NCI-H526 treated with DMSO at 0.1 percent for 48 hours (cell line): ENCODE measurements around the gene CAMK4.
"Not testable (repeated sequence)": the region's sequence is repeated elsewhere in the genome, so short reads cannot be mapped to it uniquely, and the experiment has no call there.

ENCODE experiments used
- DNase-seq: peaks from one replicate; lab custom pipeline; 2025; lab: John Stamatoyannopoulos, UW

The CAMK4 gene

GRCh38 chr5:111310711-111311620 lies 86.8 kb downstream of the CAMK4 start:
- DNase-seq: no peak

GRCh38 chr5:111311666-111312065 lies 87.5 kb downstream of the CAMK4 start:
- no peak for DNase-seq

- no peak for DNase-seq
Measured at GRCh38 chr5:111313017-111313724, 89.0 kb downstream of the CAMK4 start.

- DNase-seq: no peak
Measured at GRCh38 chr5:111320953-111321352, 96.8 kb downstream of the CAMK4 start.

- DNase-seq: no peak
Measured at GRCh38 chr5:111321376-111321775, 97.2 kb downstream of the CAMK4 start.

GRCh38 chr5:111326551-111326950 lies 102.4 kb downstream of the CAMK4 start:
- no peak for DNase-seq

GRCh38 chr5:111337133-111337532 lies 112.9 kb downstream of the CAMK4 start:
- DNase-seq: no peak

- DNase-seq: no peak
Measured at GRCh38 chr5:111337688-111338087, 113.5 kb downstream of the CAMK4 start.

- DNase-seq: no peak
Measured at GRCh38 chr5:111345731-111346130, 121.5 kb downstream of the CAMK4 start.

- DNase-seq: no peak
Measured at GRCh38 chr5:111347021-111347420, 122.8 kb downstream of the CAMK4 start.

- DNase-seq: no peak
Measured at GRCh38 chr5:111348661-111349329, 124.6 kb downstream of the CAMK4 start.

- no peak for DNase-seq
Measured at GRCh38 chr5:111349429-111349828, 125.2 kb downstream of the CAMK4 start.

GRCh38 chr5:111353035-111353434 lies 128.9 kb downstream of the CAMK4 start:
- DNase-seq: no peak

GRCh38 chr5:111358726-111359125 lies 134.5 kb downstream of the CAMK4 start:
- not testable (repeated sequence) for DNase-seq

- no peak for DNase-seq
Measured at GRCh38 chr5:111360173-111360572, 136.0 kb downstream of the CAMK4 start.

GRCh38 chr5:111364992-111365391 lies 140.8 kb downstream of the CAMK4 start:
- no peak for DNase-seq

GRCh38 chr5:111366388-111366787 lies 142.2 kb downstream of the CAMK4 start:
- DNase-seq: no peak

- DNase-seq: no peak
Measured at GRCh38 chr5:111367115-111367514, 142.9 kb downstream of the CAMK4 start.

GRCh38 chr5:111372799-111373198 lies 148.6 kb downstream of the CAMK4 start:
- DNase-seq: no peak

- no peak for DNase-seq
Measured at GRCh38 chr5:111374380-111374779, 150.2 kb downstream of the CAMK4 start.

- no peak for DNase-seq
Measured at GRCh38 chr5:111375645-111376044, 151.5 kb downstream of the CAMK4 start.

- no peak for DNase-seq
Measured at GRCh38 chr5:111377306-111377705, 153.1 kb downstream of the CAMK4 start.

GRCh38 chr5:111379391-111379816 lies 155.2 kb downstream of the CAMK4 start:
- no peak for DNase-seq
